ENCODE data around the gene MBOAT1. TPM values are rescaled to one million over a fixed set of nuclear protein-coding genes. Genes with fewer than 3 reads are reported as not detected.

Gene MBOAT1
- total RNA-seq, 1 donor from 2014 or later = 8.5 TPM

DNA sequence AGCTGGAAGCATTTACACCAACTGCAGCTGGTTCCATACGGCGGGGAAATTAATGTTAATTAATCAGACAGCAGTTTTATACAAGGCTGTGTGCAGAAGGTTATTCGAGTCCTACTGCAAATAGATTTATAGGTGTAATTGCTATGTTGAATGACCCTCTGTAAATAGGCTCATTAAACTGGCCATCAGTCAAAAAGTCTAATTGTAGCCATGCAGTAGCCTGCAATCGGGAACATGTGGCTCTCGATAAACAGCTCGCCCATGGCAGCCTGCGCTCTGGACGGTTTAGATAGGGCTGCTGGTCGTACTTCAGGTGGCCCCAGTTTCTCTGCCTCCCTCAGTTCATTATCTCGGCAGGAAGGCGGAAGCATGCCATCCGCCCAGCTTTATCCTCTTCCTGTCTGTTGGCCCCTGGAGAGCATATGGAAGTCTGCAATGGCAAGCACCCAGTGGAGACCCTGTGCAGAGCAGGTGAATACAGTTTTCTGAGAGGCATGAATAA, 143.2 kb downstream of the MBOAT1 start:
- Histone ChIP-seq H3K9me3 (peaks cover 5% of the 10 kb centered on the region), H3K4me3 (no peak overlapping the region), H3K4me1 (no peaks in the 10 kb centered on the region), H3K36me3 (no peaks in the 10 kb centered on the region), H3K27ac (no peak overlapping the region), H3K27me3 (no peaks in the 10 kb centered on the region)
- ATAC-seq = no peak
- TF ChIP-seq, protein P1, sequence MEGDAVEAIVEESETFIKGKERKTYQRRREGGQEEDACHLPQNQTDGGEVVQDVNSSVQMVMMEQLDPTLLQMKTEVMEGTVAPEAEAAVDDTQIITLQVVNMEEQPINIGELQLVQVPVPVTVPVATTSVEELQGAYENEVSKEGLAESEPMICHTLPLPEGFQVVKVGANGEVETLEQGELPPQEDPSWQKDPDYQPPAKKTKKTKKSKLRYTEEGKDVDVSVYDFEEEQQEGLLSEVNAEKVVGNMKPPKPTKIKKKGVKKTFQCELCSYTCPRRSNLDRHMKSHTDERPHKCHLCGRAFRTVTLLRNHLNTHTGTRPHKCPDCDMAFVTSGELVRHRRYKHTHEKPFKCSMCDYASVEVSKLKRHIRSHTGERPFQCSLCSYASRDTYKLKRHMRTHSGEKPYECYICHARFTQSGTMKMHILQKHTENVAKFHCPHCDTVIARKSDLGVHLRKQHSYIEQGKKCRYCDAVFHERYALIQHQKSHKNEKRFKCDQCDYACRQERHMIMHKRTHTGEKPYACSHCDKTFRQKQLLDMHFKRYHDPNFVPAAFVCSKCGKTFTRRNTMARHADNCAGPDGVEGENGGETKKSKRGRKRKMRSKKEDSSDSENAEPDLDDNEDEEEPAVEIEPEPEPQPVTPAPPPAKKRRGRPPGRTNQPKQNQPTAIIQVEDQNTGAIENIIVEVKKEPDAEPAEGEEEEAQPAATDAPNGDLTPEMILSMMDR (IDR thresholded peaks at IDR 0.05) = no peak
- intact Hi-C loops (cut with DNase I) = no loop called here
- DNase-seq = no peak

- H3K27me3 ChIP-seq = no peaks in the 10 kb centered on the region
- H3K4me1 ChIP-seq = no peaks in the 10 kb centered on the region
- ATAC-seq (no peak), DNase-seq (no peak)
- no peak overlapping the region for H3K4me3 ChIP-seq
- intact Hi-C loops (cut with DNase I) = no loop called here
- TF ChIP-seq, protein P1 (IDR thresholded peaks at IDR 0.05) = no peak
- peaks cover 5% of the 10 kb centered on the region for H3K9me3 ChIP-seq
- H3K27ac ChIP-seq = no peak overlapping the region
- H3K36me3 ChIP-seq = no peaks in the 10 kb centered on the region
These were observed 143.8 kb downstream of the MBOAT1 start for GRCh38 chr6:20068421-20068988.

DNA sequence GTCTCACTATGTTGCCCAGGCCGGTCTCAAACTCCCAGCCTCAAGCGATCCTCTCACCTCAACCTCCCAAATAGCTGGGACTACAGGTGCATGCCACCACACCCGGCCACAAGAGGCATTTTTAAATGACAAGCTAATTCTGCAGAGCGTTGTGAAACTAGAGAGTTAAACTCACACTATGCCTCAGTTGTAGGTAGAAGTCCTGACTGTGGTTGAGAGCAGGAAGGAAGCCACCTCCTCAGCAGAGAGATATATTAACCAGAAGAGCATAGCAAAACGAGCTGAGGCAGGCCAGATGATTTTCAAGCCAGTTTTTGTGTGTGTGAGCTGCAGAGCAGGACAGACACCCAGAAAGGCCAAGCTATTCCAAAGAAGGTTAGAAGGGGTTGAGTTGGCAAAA, 150.3 kb downstream of the MBOAT1 start:
- ATAC-seq (no peak), DNase-seq (no peak)
- no peaks in the 10 kb centered on the region for H3K27me3 ChIP-seq
- TF ChIP-seq, protein P1 (IDR thresholded peaks at IDR 0.05) = no peak
- intact Hi-C loops (cut with DNase I) = no loop called here
- no peaks in the 10 kb centered on the region for H3K36me3 ChIP-seq
- no peaks in the 10 kb centered on the region for H3K9me3 ChIP-seq
- no peaks in the 10 kb centered on the region for H3K4me1 ChIP-seq
- H3K27ac ChIP-seq = no peak overlapping the region
- no peak overlapping the region for H3K4me3 ChIP-seq

GRCh38 chr6:20060252-20060651, 152.0 kb downstream of the MBOAT1 start:
- TF ChIP-seq, protein P1 (IDR thresholded peaks at IDR 0.05) = no peak
- Histone ChIP-seq H3K27me3 (no peaks in the 10 kb centered on the region), H3K4me1 (no peaks in the 10 kb centered on the region), H3K9me3 (no peaks in the 10 kb centered on the region), H3K36me3 (no peaks in the 10 kb centered on the region), H3K4me3 (no peak overlapping the region), H3K27ac (no peak overlapping the region)
- intact Hi-C loops (cut with DNase I) = no loop called here
- no peak for ATAC-seq
- DNase-seq = no peak

- peak; percentile 68 for ATAC-seq
- TF ChIP-seq, protein P1 (IDR thresholded peaks at IDR 0.05) = no peak
- DNase-seq = no peak
- no peaks in the 10 kb centered on the region for H3K4me1 ChIP-seq
- H3K27me3 ChIP-seq = no peaks in the 10 kb centered on the region
- H3K27ac ChIP-seq = no peak overlapping the region
- H3K4me3 ChIP-seq = no peak overlapping the region
- H3K9me3 ChIP-seq = no peaks in the 10 kb centered on the region
- intact Hi-C loops (cut with DNase I) = no loop called here
- no peaks in the 10 kb centered on the region for H3K36me3 ChIP-seq
These were observed 153.4 kb downstream of the MBOAT1 start for GRCh38 chr6:20058912-20059311.
